Measurements from ENCODE around the gene TNS1.
"Not testable (repeated sequence)": the region's sequence is repeated elsewhere in the genome, so short reads cannot be mapped to it uniquely, and the experiment has no call there.

The TNS1 gene

GRCh38 chr2:217790681-217791392 is 212.0 kb downstream of the TNS1 start:
- no peak for DNase-seq (ENCODE audit: low read depth)
- H3K4me3 ChIP-seq (ENCODE audit: low read depth, low read length): no peak overlapping the region
- no peak for TF ChIP-seq CTCF (IDR thresholded peaks at IDR 0.05; ENCODE audit: insufficient read depth, low read depth, low read length, missing control alignments)

- no peak for DNase-seq (ENCODE audit: low read depth)
- no peak overlapping the region for H3K4me3 ChIP-seq (ENCODE audit: low read depth, low read length)
- no peak for TF ChIP-seq CTCF (IDR thresholded peaks at IDR 0.05; ENCODE audit: insufficient read depth, low read depth, low read length, missing control alignments)
Observed at GRCh38 chr2:217790195-217790594, 212.6 kb downstream of the TNS1 start.

- no peak overlapping the region for H3K4me3 ChIP-seq (ENCODE audit: low read depth, low read length)
- no peak for DNase-seq (ENCODE audit: low read depth)
- TF ChIP-seq CTCF (IDR thresholded peaks at IDR 0.05; ENCODE audit: insufficient read depth, low read depth, low read length, missing control alignments): no peak
Observed at GRCh38 chr2:217789736-217790181, 213.0 kb downstream of the TNS1 start.

- no peak overlapping the region for H3K4me3 ChIP-seq (ENCODE audit: low read depth, low read length)
- TF ChIP-seq CTCF (IDR thresholded peaks at IDR 0.05; ENCODE audit: insufficient read depth, low read depth, low read length, missing control alignments): peak; percentile 99
- peak; percentile 62 for DNase-seq (ENCODE audit: low read depth)
Observed at GRCh38 chr2:217789003-217789735, 213.6 kb downstream of the TNS1 start.

- DNase-seq (ENCODE audit: low read depth): no peak
Observed at GRCh38 chr2:217788669-217789002, 214.2 kb downstream of the TNS1 start.

GRCh38 chr2:217787160-217787877 is 215.5 kb downstream of the TNS1 start:
- TF ChIP-seq CTCF (IDR thresholded peaks at IDR 0.05; ENCODE audit: insufficient read depth, low read depth, low read length, missing control alignments): no peak
- H3K4me3 ChIP-seq (ENCODE audit: low read depth, low read length): no peak overlapping the region
- no peak for DNase-seq (ENCODE audit: low read depth)

More at GRCh38 chr2:217788669-217789002, 214.2 kb downstream of the TNS1 start:
- H3K4me3 ChIP-seq (ENCODE audit: low read depth, low read length): no peak overlapping the region
- TF ChIP-seq CTCF (IDR thresholded peaks at IDR 0.05; ENCODE audit: insufficient read depth, low read depth, low read length, missing control alignments): no peak

GRCh38 chr2:217786560-217786959 is 216.2 kb downstream of the TNS1 start:
- not testable (repeated sequence) for DNase-seq (ENCODE audit: low read depth); H3K4me3 ChIP-seq (ENCODE audit: low read depth, low read length)

Measured in GM12865 (cell line).